GM12878 (cell line): ENCODE measurements around the gene ITGA8. TPM values are rescaled to one million over a fixed set of nuclear protein-coding genes. Genes with fewer than 3 reads are reported as not detected.

Experiments
- ATAC-seq: fragments of 200-7000 bp; cut with Tn5 transposase; 3 replicates; pipeline ENCODE4 v1.9.1; 2020; ENCODE audit warnings: mild to moderate bottlenecking, moderate library complexity
- BruUV-seq: library from RNA; stranded (reverse); fragments of 400-500 nt; replicated peaks from 2 replicates; lab custom pipeline; 2021; lab: Mats Ljungman, UMichigan
- CTCF ChIA-PET: fragments of 300-600 bp; sonication (Branson Sonifier 250); formaldehyde crosslinking; extraction: SDS; loops from one replicate; lab custom pipeline; 2021; ENCODE audit warnings: inconsistent platforms; lab: Yijun Ruan, JAX
- POLR2A ChIA-PET: fragments of 350-600 bp; formaldehyde crosslinking; extraction: SDS; loops from one replicate; lab custom pipeline; 2021; ENCODE audit warnings: inconsistent platforms; lab: Charles Lee
- RAD21 ChIA-PET: fragments of 300-600 bp; sonication (Branson Sonifier 250); formaldehyde crosslinking; loops from one replicate; lab custom pipeline; 2023; ENCODE audit warnings: antibody characterized with exemption; ENCODE audit not compliant: unreplicated experiment; lab: Charles Lee
- SMC1A ChIA-PET: fragments of 300-600 bp; sonication (Branson Sonifier 250); formaldehyde crosslinking; loops from one replicate; lab custom pipeline; 2023; ENCODE audit not compliant: unreplicated experiment, uncharacterized antibody; lab: Charles Lee
- DNase-seq: peaks from one replicate; pipeline ENCODE4 v3.0.0-alpha.2; 2011; ENCODE audit warnings: low read depth, low spot score
- FAIRE-seq: peaks from 3 replicates; lab custom pipeline; 2011; peaks lifted over from hg19 to GRCh38; lab: Jason Lieb, UNC
- H2AFZ ChIP-seq: 2 replicates; pipeline ENCODE4 v1.6.0; 2011; ENCODE audit warnings: low read depth, low read length, control low read depth; ENCODE audit not compliant: control insufficient read depth
- H3K27ac ChIP-seq: 2 replicates; pipeline ENCODE4 v1.5.1; 2011; ENCODE audit warnings: control low read depth; ENCODE audit not compliant: control insufficient read depth, insufficient read depth
- H3K27me3 ChIP-seq, 2 experiments: replicated peaks in 1 of 2; 2 replicates each; pipeline versions ENCODE4 v1.6.0 to v1.6.1; 2011; ENCODE audit warnings: low read length in 1 of 2; ENCODE audit not compliant: control insufficient read depth in 2 of 2, insufficient read depth in 2 of 2
- H3K36me3 ChIP-seq, 2 experiments: 2 replicates each; pipeline ENCODE4 v1.5.1; 2011; ENCODE audit warnings: low read length in 1 of 2; ENCODE audit not compliant: control insufficient read depth in 2 of 2, insufficient read depth in 2 of 2
- H3K4me1 ChIP-seq: 2 replicates; pipeline ENCODE4 v1.6.1; 2011; ENCODE audit warnings: mild to moderate bottlenecking, low read length, moderate library complexity, mixed read lengths; ENCODE audit not compliant: control insufficient read depth, insufficient read depth
- H3K4me2 ChIP-seq: 2 replicates; pipeline ENCODE4 v1.6.0; 2011; ENCODE audit warnings: control low read depth; ENCODE audit not compliant: control insufficient read depth, insufficient read depth
- H3K4me3 ChIP-seq: fragments of 200-600 bp; sonication (generic); 2 replicates; pipeline ENCODE4 v1.5.1; 2016
- H3K79me2 ChIP-seq: 2 replicates; pipeline ENCODE4 v1.6.0; 2011; ENCODE audit warnings: low read length; ENCODE audit not compliant: control insufficient read depth, insufficient read depth
- H3K9ac ChIP-seq: 2 replicates; pipeline ENCODE4 v1.8.0; 2011; ENCODE audit warnings: low read length, control low read depth, mixed read lengths; ENCODE audit not compliant: control insufficient read depth, insufficient read depth
- H3K9me3 ChIP-seq: replicated peaks from 3 replicates; pipeline ENCODE4 v1.5.1; 2011; ENCODE audit warnings: mild to moderate bottlenecking, low read length; ENCODE audit not compliant: control insufficient read depth, insufficient read depth
- H4K20me1 ChIP-seq: 2 replicates; pipeline ENCODE4 v1.6.0; 2011; ENCODE audit not compliant: control insufficient read depth, insufficient read depth
- ASH2L ChIP-seq: fragments of 300-600, 200-600 bp; sonication (generic); IDR thresholded peaks from 2 replicates; pipeline ENCODE4 v1.6.1; 2017; ENCODE audit warnings: low read depth, mild to moderate bottlenecking, borderline replicate concordance
- ATF7 ChIP-seq: fragments of 450-650 bp; IDR thresholded peaks from 2 replicates; pipeline ENCODE4 v1.6.1; 2016; ENCODE audit warnings: low read depth, mild to moderate bottlenecking
- DPF2 ChIP-seq: fragments of 450-650 bp; IDR thresholded peaks from 2 replicates; pipeline ENCODE4 v1.6.1; 2017; ENCODE audit warnings: mild to moderate bottlenecking
- EZH2 ChIP-seq: IDR thresholded peaks from 2 replicates; pipeline ENCODE4 v1.6.1; 2012; ENCODE audit warnings: low read depth, mild to moderate bottlenecking, control low read depth, inconsistent platforms, low read length, borderline replicate concordance; ENCODE audit not compliant: control insufficient read depth
- GABPA ChIP-seq: IDR thresholded peaks from 2 replicates; pipeline ENCODE4 v1.6.1; 2014; ENCODE audit warnings: antibody characterized with exemption, low read depth, mild to moderate bottlenecking, inconsistent platforms
- HDAC6 ChIP-seq: fragments of 200-600 bp; sonication (generic); IDR thresholded peaks from one replicate; pipeline ENCODE4 v1.8.0; 2017; ENCODE audit warnings: antibody characterized with exemption; ENCODE audit not compliant: unreplicated experiment
- HDGF ChIP-seq: fragments of 450-650 bp; IDR thresholded peaks from 2 replicates; pipeline ENCODE4 v1.6.1; 2016; ENCODE audit warnings: antibody characterized with exemption
- IKZF1 ChIP-seq: fragments of 450-650 bp; conservative IDR thresholded peaks from 2 replicates; pipeline ENCODE4 v1.6.1; 2017; ENCODE audit warnings: antibody characterized with exemption, mild to moderate bottlenecking
- NR2F1 ChIP-seq: fragments of 450-650 bp; conservative IDR thresholded peaks from 2 replicates; pipeline ENCODE4 v1.6.1; 2017; ENCODE audit warnings: mild to moderate bottlenecking
- RBBP5 ChIP-seq: fragments of 200-600 bp; sonication (generic); conservative IDR thresholded peaks from 2 replicates; pipeline ENCODE4 v1.6.1; 2016
- SMAD1 ChIP-seq: fragments of 450-650 bp; IDR thresholded peaks from 2 replicates; pipeline ENCODE4 v1.6.1; 2018; ENCODE audit warnings: mild to moderate bottlenecking, low read depth; ENCODE audit not compliant: partially characterized antibody
- SMAD5 ChIP-seq: IDR thresholded peaks from 2 replicates; pipeline ENCODE4 v1.6.1; 2016; ENCODE audit warnings: antibody characterized with exemption, low read depth
- ZNF207 ChIP-seq: fragments of 450-650 bp; IDR thresholded peaks from 2 replicates; pipeline ENCODE4 v1.6.1; 2014; ENCODE audit warnings: antibody characterized with exemption, mild to moderate bottlenecking, borderline replicate concordance
- ZSCAN29 ChIP-seq: fragments of 450-650 bp; IDR thresholded peaks from 2 replicates; pipeline ENCODE4 v1.6.1; 2017; ENCODE audit warnings: mild to moderate bottlenecking, moderate library complexity
- WGBS: methylation state at CpG from one replicate; pipeline ENCODE4 v1.1.6; 2016; ENCODE audit warnings: low lambda C conversion rate; ENCODE audit not compliant: insufficient replicate concordance, insufficient coverage; ENCODE audit errors: missing lambda C conversion rate; 5-methylcytosine and 5-hydroxymethylcytosine counted together
- in situ Hi-C: fragments of 300-500 bp; cut with MboI; formaldehyde crosslinking; loops from 9 replicates; pipeline ENCODE4 v1.14.3; 2018; ENCODE audit warnings: mixed read lengths
- intact Hi-C: fragments of 100-400 bp; cut with micrococcal nuclease; formaldehyde crosslinking; loops from one replicate; pipeline ENCODE4 v1.14.2; 2022; ENCODE audit not compliant: unreplicated experiment
- polyA plus RNA-seq, 11 experiments: library from polyadenylated mRNA; depleted of rRNA in 4 of 11; unstranded in 6 of 11; stranded (reverse) in 5 of 11; fragments of >200 nt; fragmentation: Nextera tagmentation in 4 of 11; fragmentation: Illumina TruSeq in 1 of 11; extraction: Ambion mirVana in 4 of 11; extraction: Trizol in 1 of 11; gene quantifications; 1 replicate in 1 of 11; 2 replicates in 10 of 11; pipeline versions ENCODE4 v1.2.1 to v1.2.3, GENCODE V29; 2011 to 2016; ENCODE audit warnings: inconsistent platforms in 2 of 11, missing spikeins in 2 of 11, low read depth in 1 of 11
- total RNA-seq, 4 experiments: library from RNA; depleted of rRNA in 3 of 4; stranded (reverse); fragments of >200 nt in 3 of 4; fragmentation: Illumina TruSeq in 1 of 4; extraction: Trizol in 1 of 4; gene quantifications; 2 replicates each; pipeline versions ENCODE4 v1.2.1 to v1.2.3, GENCODE V29; 2013 to 2021
- TF ChIP-seq, protein P1 (sequence below): IDR thresholded peaks from 2 replicates; pipeline ENCODE4 v1.6.1; 2012; ENCODE audit warnings: low read length, inconsistent platforms
- TF ChIP-seq, protein P2 (sequence below): fragments of 450-650 bp; IDR thresholded peaks from 2 replicates; pipeline ENCODE4 v1.6.1; 2016; ENCODE audit warnings: mild to moderate bottlenecking, moderate library complexity, borderline replicate concordance

ITGA8 gene
- total and polyA plus RNA-seq, 10 of the 15 experiments (the other 5 are each of a cell fraction or from before 2014, with no cell fraction given) = 0.03 TPM; not detected in 9

DNA sequence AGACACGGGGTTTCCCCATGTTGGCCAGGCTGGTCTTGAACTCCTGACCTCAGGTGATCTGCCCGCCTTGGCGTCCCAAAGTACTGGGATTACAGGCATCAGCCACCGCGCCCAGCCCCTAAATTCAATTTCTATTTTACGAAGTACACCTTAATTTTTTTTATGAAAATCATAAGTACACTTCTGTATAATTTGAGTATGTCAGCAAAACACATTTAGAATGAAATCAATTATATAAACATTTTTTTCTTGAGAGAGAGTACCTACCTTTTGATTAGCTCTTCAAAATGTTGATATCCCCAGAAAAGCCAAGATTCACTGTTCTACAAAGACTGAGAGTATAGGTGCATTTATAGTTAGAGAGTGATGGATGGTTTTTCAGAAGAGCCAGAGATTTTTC lies 20.5 kb upstream of the ITGA8 start:
- no peak overlapping the region for H2AFZ ChIP-seq
- TF ChIP-seq DPF2 (no peak), RBBP5 (no peak), HDAC6 (no peak), SMAD1 (no peak), EZH2 (no peak), NR2F1 (no peak), ASH2L (no peak), ZNF207 (no peak), IKZF1 (no peak), ATF7 (no peak), ZSCAN29 (no peak), GABPA (no peak), HDGF (no peak), SMAD5 (no peak)
- TF ChIP-seq, protein P1, sequence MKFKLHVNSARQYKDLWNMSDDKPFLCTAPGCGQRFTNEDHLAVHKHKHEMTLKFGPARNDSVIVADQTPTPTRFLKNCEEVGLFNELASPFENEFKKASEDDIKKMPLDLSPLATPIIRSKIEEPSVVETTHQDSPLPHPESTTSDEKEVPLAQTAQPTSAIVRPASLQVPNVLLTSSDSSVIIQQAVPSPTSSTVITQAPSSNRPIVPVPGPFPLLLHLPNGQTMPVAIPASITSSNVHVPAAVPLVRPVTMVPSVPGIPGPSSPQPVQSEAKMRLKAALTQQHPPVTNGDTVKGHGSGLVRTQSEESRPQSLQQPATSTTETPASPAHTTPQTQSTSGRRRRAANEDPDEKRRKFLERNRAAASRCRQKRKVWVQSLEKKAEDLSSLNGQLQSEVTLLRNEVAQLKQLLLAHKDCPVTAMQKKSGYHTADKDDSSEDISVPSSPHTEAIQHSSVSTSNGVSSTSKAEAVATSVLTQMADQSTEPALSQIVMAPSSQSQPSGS = no peak
- TF ChIP-seq, protein P2, sequence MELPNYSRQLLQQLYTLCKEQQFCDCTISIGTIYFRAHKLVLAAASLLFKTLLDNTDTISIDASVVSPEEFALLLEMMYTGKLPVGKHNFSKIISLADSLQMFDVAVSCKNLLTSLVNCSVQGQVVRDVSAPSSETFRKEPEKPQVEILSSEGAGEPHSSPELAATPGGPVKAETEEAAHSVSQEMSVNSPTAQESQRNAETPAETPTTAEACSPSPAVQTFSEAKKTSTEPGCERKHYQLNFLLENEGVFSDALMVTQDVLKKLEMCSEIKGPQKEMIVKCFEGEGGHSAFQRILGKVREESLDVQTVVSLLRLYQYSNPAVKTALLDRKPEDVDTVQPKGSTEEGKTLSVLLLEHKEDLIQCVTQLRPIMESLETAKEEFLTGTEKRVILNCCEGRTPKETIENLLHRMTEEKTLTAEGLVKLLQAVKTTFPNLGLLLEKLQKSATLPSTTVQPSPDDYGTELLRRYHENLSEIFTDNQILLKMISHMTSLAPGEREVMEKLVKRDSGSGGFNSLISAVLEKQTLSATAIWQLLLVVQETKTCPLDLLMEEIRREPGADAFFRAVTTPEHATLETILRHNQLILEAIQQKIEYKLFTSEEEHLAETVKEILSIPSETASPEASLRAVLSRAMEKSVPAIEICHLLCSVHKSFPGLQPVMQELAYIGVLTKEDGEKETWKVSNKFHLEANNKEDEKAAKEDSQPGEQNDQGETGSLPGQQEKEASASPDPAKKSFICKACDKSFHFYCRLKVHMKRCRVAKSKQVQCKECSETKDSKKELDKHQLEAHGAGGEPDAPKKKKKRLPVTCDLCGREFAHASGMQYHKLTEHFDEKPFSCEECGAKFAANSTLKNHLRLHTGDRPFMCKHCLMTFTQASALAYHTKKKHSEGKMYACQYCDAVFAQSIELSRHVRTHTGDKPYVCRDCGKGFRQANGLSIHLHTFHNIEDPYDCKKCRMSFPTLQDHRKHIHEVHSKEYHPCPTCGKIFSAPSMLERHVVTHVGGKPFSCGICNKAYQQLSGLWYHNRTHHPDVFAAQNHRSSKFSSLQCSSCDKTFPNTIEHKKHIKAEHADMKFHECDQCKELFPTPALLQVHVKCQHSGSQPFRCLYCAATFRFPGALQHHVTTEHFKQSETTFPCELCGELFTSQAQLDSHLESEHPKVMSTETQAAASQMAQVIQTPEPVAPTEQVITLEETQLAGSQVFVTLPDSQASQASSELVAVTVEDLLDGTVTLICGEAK = no peak
- TF ChIP-seq, all 136 proteins: peak for 0
- ChIA-PET SMC1A (no interaction called here), CTCF (interaction anchor here (0.9 to 1.0 kb wide), 3 partner anchors 14 to 305 kb away, joined by 3 to 4 read pairs (median 3); no protein-coding TSS in a partner anchor), POLR2A (no interaction called here), RAD21 (no interaction called here)
- H3K27ac ChIP-seq = no peak overlapping the region
- H4K20me1 ChIP-seq = no peaks in the 10 kb centered on the region
- intact Hi-C loops (loop anchor here (5.0 kb wide), 2 partner anchors 88 to 308 kb away; no protein-coding TSS in a partner anchor), in situ Hi-C loops (no loop called here)
- 54% methylated on average over 6 of the region's 6 CpGs for WGBS
- H3K9me3 ChIP-seq = no peaks in the 10 kb centered on the region
- H3K4me3 ChIP-seq = no peak overlapping the region
- BruUV-seq = no TSS peak
- no peaks in the 10 kb centered on the region for H3K27me3 ChIP-seq
- H3K4me1 ChIP-seq = no peaks in the 10 kb centered on the region
- no peak for FAIRE-seq
- H3K4me2 ChIP-seq = no peak overlapping the region
- no peaks in the 10 kb centered on the region for H3K79me2 ChIP-seq
- no peaks in the 10 kb centered on the region for H3K36me3 ChIP-seq
- no peak overlapping the region for H3K9ac ChIP-seq
- DNase-seq = no peak
- ATAC-seq = no peak
